ENCODE measurements around the gene PNPLA1.

PNPLA1 gene

GRCh38 chr6:36269834-36270705 lies at the start of gene PNPLA1:
Gene PNPLA1 (plus strand): TSS chr6:36270060. CDS start chr6:36270460, 400 bp downstream.
- no peak for TF ChIP-seq ZFX (IDR thresholded peaks at IDR 0.05; ENCODE audit: borderline replicate concordance)
- no peak for TF ChIP-seq CTCF (IDR thresholded peaks at IDR 0.05)
- no peak within 1 kb of the TSS for H3K27ac ChIP-seq

- no peak for TF ChIP-seq ZFX (IDR thresholded peaks at IDR 0.05; ENCODE audit: borderline replicate concordance)
- TF ChIP-seq CTCF (IDR thresholded peaks at IDR 0.05): no peak
- no peak overlapping the region for H3K27ac ChIP-seq
Measured at GRCh38 chr6:36220226-36220625, 49.6 kb upstream of the PNPLA1 start.

GRCh38 chr6:36221674-36222073 lies 48.2 kb upstream of the PNPLA1 start:
- no peak for TF ChIP-seq ZFX (IDR thresholded peaks at IDR 0.05; ENCODE audit: borderline replicate concordance)
- TF ChIP-seq CTCF (IDR thresholded peaks at IDR 0.05): no peak
- no peak overlapping the region for H3K27ac ChIP-seq

GRCh38 chr6:36222924-36223323 lies 46.9 kb upstream of the PNPLA1 start:
- TF ChIP-seq CTCF (IDR thresholded peaks at IDR 0.05): no peak
- TF ChIP-seq ZFX (IDR thresholded peaks at IDR 0.05; ENCODE audit: borderline replicate concordance): no peak
- no peak overlapping the region for H3K27ac ChIP-seq

- TF ChIP-seq CTCF (IDR thresholded peaks at IDR 0.05) (no peak), ZFX (IDR thresholded peaks at IDR 0.05; ENCODE audit: borderline replicate concordance) (no peak)
Measured at GRCh38 chr6:36223706-36224105, 46.2 kb upstream of the PNPLA1 start.

GRCh38 chr6:36224918-36225461 lies 44.9 kb upstream of the PNPLA1 start:
- TF ChIP-seq CTCF (IDR thresholded peaks at IDR 0.05) (no peak), ZFX (IDR thresholded peaks at IDR 0.05; ENCODE audit: borderline replicate concordance) (no peak)
- no peak overlapping the region for H3K27ac ChIP-seq

More at GRCh38 chr6:36223706-36224105, 46.2 kb upstream of the PNPLA1 start:
- no peak overlapping the region for H3K27ac ChIP-seq

GRCh38 chr6:36226438-36227047 lies 43.3 kb upstream of the PNPLA1 start:
- no peak overlapping the region for H3K27ac ChIP-seq
- no peak for TF ChIP-seq CTCF (IDR thresholded peaks at IDR 0.05)
- TF ChIP-seq ZFX (IDR thresholded peaks at IDR 0.05; ENCODE audit: borderline replicate concordance): no peak

All from 22Rv1 (cell line).